Measurements from ENCODE around the gene NLRP6. TPM values are rescaled to one million over a fixed set of nuclear protein-coding genes. Genes with fewer than 3 reads are reported as not detected.

Gene NLRP6
- total and polyA plus RNA-seq, 7 experiments from 2014 or later, result 5.4 to 24.7 (median 13.8) TPM

DNA sequence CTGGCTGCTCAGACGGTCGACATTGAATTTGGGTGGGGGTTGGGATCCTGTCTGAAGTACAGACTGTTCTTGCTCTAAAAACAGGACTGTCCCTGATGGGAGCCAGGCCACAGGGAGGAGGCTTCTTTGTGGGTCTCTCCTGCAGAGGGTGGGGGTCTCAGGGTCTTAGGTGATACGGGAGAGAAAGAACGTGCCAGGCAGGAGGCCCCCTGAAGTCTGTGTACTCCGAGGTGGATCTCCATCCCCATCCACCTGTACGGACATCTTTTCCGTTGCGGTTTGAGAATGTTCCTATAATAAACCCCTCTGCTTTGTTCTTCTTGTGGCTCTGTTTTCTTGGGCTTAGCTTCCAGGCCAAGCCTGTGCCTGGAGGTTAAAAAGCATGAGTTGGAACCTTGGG, 25.5 kb upstream of the NLRP6 start:
- Mint-ChIP-seq H3K9me3 (no peaks in the 10 kb centered on the region), H3K4me3 (no peak overlapping the region), H3K27me3 (peaks cover 0 to 3% (median 0%) of the 10 kb centered on the region in 5 donors), H3K36me3 (peaks cover 5 to 22% (median 13%) of the 10 kb centered on the region in 5 donors), H3K27ac (peak overlapping the region in 3 of 9 donors; percentile 25 to 77 (median 65)), H3K4me1 (peaks cover 9 to 18% (median 13%) of the 10 kb centered on the region in 7 donors)
- no peak for DNase-seq
- POLR2A ChIA-PET, result interaction anchor here (1.0 to 4.3 kb wide), 5 partner anchors 14 to 39 kb away, joined by 3 to 40 read pairs (median 27); partner anchors contain the start of genes PSMD13 and SIRT3
- intact Hi-C loops (cut with micrococcal nuclease), result loop anchor here in 1 of 2 donors (5.0 kb wide), 2 partner anchors 35 to 105 kb away; partner anchors contain the start of gene PGGHG
- Histone ChIP-seq H3K36me3 (ENCODE audit: control insufficient read depth in 2 of 3, insufficient read depth in 3 of 3, low read length in 3 of 3) (peaks cover 15 to 50% (median 16%) of the 10 kb centered on the region in 3 experiments), H3K9me3 (ENCODE audit: control insufficient read depth in 2 of 3, low read length in 3 of 3) (no peaks in the 10 kb centered on the region), H3K4me3 (ENCODE audit: low read length) (no peak overlapping the region), H3K27ac (ENCODE audit: low read depth, low read length) (no peak overlapping the region), H3K27me3 (ENCODE audit: control insufficient read depth in 2 of 2, insufficient read depth in 2 of 2, low read length in 2 of 2) (no peaks in the 10 kb centered on the region), H3K4me1 (ENCODE audit: control insufficient read depth in 2 of 2, insufficient read depth in 2 of 2, low read length in 2 of 2) (peaks cover 0 to 3% of the 10 kb centered on the region in 2 donors)
- CTCF ChIA-PET, result interaction anchor here (1.1 to 4.7 kb wide), 8 partner anchors 14 to 197 kb away, joined by 3 to 49 read pairs (median 18); partner anchors contain the start of genes IFITM2, PGGHG and PTDSS2
- no peak for ATAC-seq

GRCh38 chr11:253160-253885, 24.9 kb upstream of the NLRP6 start:
- Histone ChIP-seq H3K27me3 (ENCODE audit: control insufficient read depth in 2 of 2, insufficient read depth in 2 of 2, low read length in 2 of 2) (no peaks in the 10 kb centered on the region), H3K9me3 (ENCODE audit: control insufficient read depth in 2 of 3, low read length in 3 of 3) (no peaks in the 10 kb centered on the region), H3K4me1 (ENCODE audit: control insufficient read depth in 2 of 2, insufficient read depth in 2 of 2, low read length in 2 of 2) (peaks cover 0 to 3% of the 10 kb centered on the region in 2 donors), H3K27ac (ENCODE audit: low read depth, low read length) (no peak overlapping the region), H3K4me3 (ENCODE audit: low read length) (no peak overlapping the region), H3K36me3 (ENCODE audit: control insufficient read depth in 2 of 3, insufficient read depth in 3 of 3, low read length in 3 of 3) (peaks cover 9 to 43% (median 11%) of the 10 kb centered on the region in 3 experiments)
- Mint-ChIP-seq H3K27me3 (peaks cover 0 to 3% (median 0%) of the 10 kb centered on the region in 5 donors), H3K9me3 (no peaks in the 10 kb centered on the region), H3K4me3 (no peak overlapping the region), H3K4me1 (peaks cover 9 to 18% (median 13%) of the 10 kb centered on the region in 7 donors), H3K27ac (peak overlapping the region in 3 of 9 donors; percentile 14 to 45 (median 38)), H3K36me3 (peaks cover 5 to 22% (median 8%) of the 10 kb centered on the region in 5 donors)
- DNase-seq, result no peak
- POLR2A ChIA-PET, result interaction anchor here (0.6 to 4.3 kb wide), 6 partner anchors 14 to 52 kb away, joined by 3 to 40 read pairs (median 20); partner anchors contain the start of genes PSMD13 and SIRT3
- ATAC-seq, result no peak
- CTCF ChIA-PET, result interaction anchor here (1.0 to 4.1 kb wide), 6 partner anchors 12 to 101 kb away, joined by 3 to 49 read pairs (median 4); partner anchors contain the start of gene IFITM2
- intact Hi-C loops (cut with micrococcal nuclease), result loop anchor here in 1 of 2 donors (5.0 kb wide), 2 partner anchors 34 to 104 kb away; partner anchors contain the start of gene PGGHG

DNA sequence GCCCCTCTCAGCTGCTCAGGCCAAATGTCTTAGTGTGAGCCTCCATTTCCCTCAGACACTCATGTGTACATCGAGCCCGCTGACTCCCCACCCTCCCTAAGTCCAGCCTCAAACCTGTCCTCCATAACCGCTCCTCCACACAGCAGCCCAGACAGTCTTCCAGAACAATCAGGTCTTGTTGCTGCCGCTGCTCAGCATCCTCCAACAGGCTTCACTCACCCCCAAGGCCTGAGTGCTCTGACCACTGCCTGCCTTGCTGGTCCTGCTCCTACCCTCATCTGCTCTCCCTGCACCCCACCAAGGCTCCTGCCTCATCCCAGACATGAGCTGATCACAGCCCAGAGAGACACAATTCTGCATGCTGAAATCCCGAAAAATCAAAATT, 24.3 kb upstream of the NLRP6 start:
- Mint-ChIP-seq H3K4me1 (peaks cover 9 to 18% (median 13%) of the 10 kb centered on the region in 7 donors), H3K9me3 (no peaks in the 10 kb centered on the region), H3K4me3 (no peak overlapping the region), H3K36me3 (peaks cover 5 to 22% (median 8%) of the 10 kb centered on the region in 5 donors), H3K27me3 (peaks cover 0 to 3% (median 0%) of the 10 kb centered on the region in 5 donors), H3K27ac (peak overlapping the region in 3 of 9 donors; percentile 24 to 45 (median 30))
- peaks cover 0 to 3% of the 10 kb centered on the region in 2 donors for H3K4me1 ChIP-seq (ENCODE audit: control insufficient read depth in 2 of 2, insufficient read depth in 2 of 2, low read length in 2 of 2)
- POLR2A ChIA-PET, result interaction anchor here (0.6 to 3.7 kb wide), 3 partner anchors 16 to 51 kb away, joined by 3 to 18 read pairs (median 5); no protein-coding TSS in a partner anchor
- ATAC-seq (no peak), DNase-seq (no peak)
- no peaks in the 10 kb centered on the region for H3K9me3 ChIP-seq (ENCODE audit: control insufficient read depth in 2 of 3, low read length in 3 of 3)
- CTCF ChIA-PET, result interaction anchor here (1.0 to 4.1 kb wide), 3 partner anchors 12 to 52 kb away, joined by 3 to 49 read pairs (median 5); partner anchors contain the start of gene IFITM2
- H3K4me3 ChIP-seq (ENCODE audit: low read length), result no peak overlapping the region
- intact Hi-C loops (cut with micrococcal nuclease), result loop anchor here in 1 of 2 donors (5.0 kb wide), 2 partner anchors 33 to 103 kb away; partner anchors contain the start of gene PGGHG
- H3K36me3 ChIP-seq (ENCODE audit: control insufficient read depth in 2 of 3, insufficient read depth in 3 of 3, low read length in 3 of 3), result peaks cover 4 to 38% (median 6%) of the 10 kb centered on the region in 3 experiments
- H3K27me3 ChIP-seq (ENCODE audit: control insufficient read depth in 2 of 2, insufficient read depth in 2 of 2, low read length in 2 of 2), result no peaks in the 10 kb centered on the region
- H3K27ac ChIP-seq (ENCODE audit: low read depth, low read length), result no peak overlapping the region

DNA sequence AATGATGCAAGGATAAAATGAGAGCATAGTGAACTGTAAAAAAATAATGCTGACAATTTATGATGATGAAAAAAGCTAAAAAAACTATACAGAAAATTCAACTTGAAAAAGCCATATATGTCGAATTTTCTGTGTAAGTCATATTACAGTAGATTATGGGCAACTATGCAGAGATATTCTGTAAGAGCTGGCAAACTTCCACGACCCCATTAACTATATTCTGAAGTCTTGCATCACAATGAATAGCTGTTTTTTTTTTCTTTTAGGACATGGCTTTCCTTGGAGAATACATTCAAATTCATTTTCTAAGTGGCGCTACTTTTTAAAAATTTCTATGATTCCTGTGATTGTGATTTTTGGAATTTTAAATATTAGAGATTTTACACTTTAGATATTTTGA, 23.0 kb upstream of the NLRP6 start:
- CTCF ChIA-PET, result interaction anchor here (0.5 to 1.1 kb wide), 3 partner anchors 27 to 210 kb away, joined by 3 read pairs; no protein-coding TSS in a partner anchor
- H3K27ac Mint-ChIP-seq, result peak overlapping the region in 1 of 9 donors; percentile 38
- no peak for DNase-seq

GRCh38 chr11:255816-256215, 22.4 kb upstream of the NLRP6 start:
- H3K27ac Mint-ChIP-seq, result peak overlapping the region in 2 of 9 donors; percentile 38 to 56
- H3K4me1 Mint-ChIP-seq, result peaks cover 4 to 14% (median 9%) of the 10 kb centered on the region in 7 donors
- Histone ChIP-seq H3K27ac (ENCODE audit: low read depth, low read length) (no peak overlapping the region), H3K4me3 (ENCODE audit: low read length) (no peak overlapping the region), H3K4me1 (ENCODE audit: control insufficient read depth in 2 of 2, insufficient read depth in 2 of 2, low read length in 2 of 2) (peaks cover 0 to 3% of the 10 kb centered on the region in 2 donors), H3K36me3 (ENCODE audit: control insufficient read depth in 2 of 3, insufficient read depth in 3 of 3, low read length in 3 of 3) (peaks cover 0 to 27% (median 5%) of the 10 kb centered on the region in 3 experiments), H3K9me3 (ENCODE audit: control insufficient read depth in 2 of 3, low read length in 3 of 3) (no peaks in the 10 kb centered on the region), H3K27me3 (ENCODE audit: control insufficient read depth in 2 of 2, insufficient read depth in 2 of 2, low read length in 2 of 2) (no peaks in the 10 kb centered on the region)
- H3K9me3 Mint-ChIP-seq, result no peaks in the 10 kb centered on the region
- intact Hi-C loops (cut with micrococcal nuclease), result no loop called here
- CTCF ChIA-PET, result interaction anchor here (0.5 to 1.1 kb wide), 2 partner anchors 28 to 104 kb away, joined by 3 read pairs; no protein-coding TSS in a partner anchor
- H3K27me3 Mint-ChIP-seq, result peaks cover 0 to 8% (median 0%) of the 10 kb centered on the region in 5 donors
- H3K4me3 Mint-ChIP-seq, result no peak overlapping the region
- ATAC-seq (no peak), DNase-seq (no peak)
- POLR2A ChIA-PET, result interaction anchor here (0.7 to 3.7 kb wide), 2 partner anchors 26 to 105 kb away, joined by 4 to 18 read pairs; no protein-coding TSS in a partner anchor
- H3K36me3 Mint-ChIP-seq, result peaks cover 5 to 16% (median 6%) of the 10 kb centered on the region in 5 donors

More for the DNA sequence above, 23.0 kb upstream of the NLRP6 start:
- Mint-ChIP-seq H3K4me1 (peaks cover 9 to 17% (median 12%) of the 10 kb centered on the region in 7 donors), H3K9me3 (no peaks in the 10 kb centered on the region), H3K27me3 (peaks cover 0 to 6% (median 0%) of the 10 kb centered on the region in 5 donors), H3K36me3 (peaks cover 5 to 16% (median 6%) of the 10 kb centered on the region in 5 donors), H3K4me3 (no peak overlapping the region)
- POLR2A ChIA-PET, result interaction anchor here (3.7 kb wide), 1 partner anchor 27 kb away, joined by 18 read pairs; no protein-coding TSS in a partner anchor
- no peaks in the 10 kb centered on the region for H3K27me3 ChIP-seq (ENCODE audit: control insufficient read depth in 2 of 2, insufficient read depth in 2 of 2, low read length in 2 of 2)
- ATAC-seq, result no peak
- no peak overlapping the region for H3K4me3 ChIP-seq (ENCODE audit: low read length)
- H3K27ac ChIP-seq (ENCODE audit: low read depth, low read length), result no peak overlapping the region
- intact Hi-C loops (cut with micrococcal nuclease), result no loop called here
- H3K9me3 ChIP-seq (ENCODE audit: control insufficient read depth in 2 of 3, low read length in 3 of 3), result no peaks in the 10 kb centered on the region
- H3K4me1 ChIP-seq (ENCODE audit: control insufficient read depth in 2 of 2, insufficient read depth in 2 of 2, low read length in 2 of 2), result peaks cover 0 to 3% of the 10 kb centered on the region in 2 donors
- H3K36me3 ChIP-seq (ENCODE audit: control insufficient read depth in 2 of 3, insufficient read depth in 3 of 3, low read length in 3 of 3), result peaks cover 0 to 27% (median 5%) of the 10 kb centered on the region in 3 experiments
